ENCODE measurements around the gene GUCD1.

DNA sequence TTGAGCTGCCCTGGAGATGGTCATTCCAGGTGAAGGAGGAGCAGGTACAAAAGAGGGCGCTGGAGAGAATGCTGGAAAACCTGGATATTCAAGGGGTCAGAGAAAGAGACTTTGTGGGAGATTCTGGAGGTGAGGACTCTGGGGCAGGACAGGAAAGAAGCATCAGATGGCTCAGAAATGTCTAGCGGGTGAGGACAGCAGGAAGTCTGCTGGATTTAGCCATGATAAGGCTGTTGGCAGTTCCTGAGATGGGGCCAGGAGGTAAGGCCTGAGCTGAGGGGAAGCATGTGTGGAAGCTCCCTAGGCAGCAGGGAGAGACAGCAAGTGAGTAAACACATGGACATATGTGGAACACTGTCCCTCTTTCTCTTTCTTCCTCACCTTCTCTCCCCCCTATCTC is 58.3 kb downstream of the GUCD1 start:
- no peak for TF ChIP-seq CTCF (IDR thresholded peaks at IDR 0.05)
- no peak for TF ChIP-seq POLR2A (IDR thresholded peaks at IDR 0.05)
- no peak for TF ChIP-seq POLR2AphosphoS5 (IDR thresholded peaks at IDR 0.05)
- TF ChIP-seq EP300 (IDR thresholded peaks at IDR 0.05): no peak
